Measurements from ENCODE around the gene CCDC69. TPM values are rescaled to one million over a fixed set of nuclear protein-coding genes. Genes with fewer than 3 reads are reported as not detected.

Gene CCDC69
- total and polyA plus RNA-seq, 2 of the 8 experiments (the other 6 are each of a cell fraction or from before 2014, with no cell fraction given): 8.4 to 10.8 TPM

DNA sequence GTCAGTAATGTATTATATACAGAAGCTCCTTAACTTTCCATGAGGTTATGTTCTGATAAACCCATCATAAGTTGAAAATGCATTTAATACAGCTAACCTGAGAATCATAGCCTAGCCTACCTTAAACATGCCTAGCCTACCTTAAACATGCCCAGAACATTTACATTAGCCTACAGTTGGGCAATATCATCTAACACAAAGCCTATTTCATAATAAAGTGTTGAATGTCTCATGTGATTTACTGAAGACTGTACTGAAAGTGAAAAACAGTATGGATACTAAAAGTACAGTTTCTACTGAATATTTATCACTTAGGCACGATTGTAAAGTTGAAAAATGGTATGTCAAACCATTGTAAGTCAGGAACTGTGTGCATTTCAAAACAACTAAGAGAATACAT lies 30.7 kb upstream of the CCDC69 start:
- FAIRE-seq: no peak
- Histone ChIP-seq H3K9me3 (ENCODE audit: insufficient read depth in 2 of 2, low read depth in 1 of 2, low read length in 1 of 2) (no peaks in the 10 kb centered on the region), H3K27ac (ENCODE audit: low read depth, low read length) (no peak overlapping the region), H4K5ac (ENCODE audit: insufficient read length, low read depth, low read length) (no peak overlapping the region), H2BK15ac (ENCODE audit: low read length) (no peak overlapping the region), H3K18ac (ENCODE audit: extremely low read depth, low read length) (no peak overlapping the region), H2AFZ (ENCODE audit: low read length) (no peak overlapping the region), H3K4me1 (replicated peaks in 1 of 4; ENCODE audit: control insufficient read depth in 3 of 4, insufficient read depth in 4 of 4, low read length in 3 of 4) (peaks cover 0 to 12% (median 5%) of the 10 kb centered on the region in 4 experiments), H2BK20ac (ENCODE audit: low read length) (no peak overlapping the region), H3K27me3 (replicated peaks in 1 of 4; ENCODE audit: control insufficient read depth in 3 of 4, extremely low read depth in 1 of 4, insufficient read depth in 3 of 4, low read length in 3 of 4) (no peaks in the 10 kb centered on the region), H2BK12ac (ENCODE audit: low read depth, low read length) (no peak overlapping the region), H3K4me2 (ENCODE audit: insufficient read depth in 1 of 2, low read depth in 2 of 2, low read length in 2 of 2) (no peak overlapping the region; a peak in 1 of 4 replicates), H3K23me2 (ENCODE audit: low read depth, low read length) (peaks cover 6% of the 10 kb centered on the region; the same call in 1 of the 2 replicates), H3K9ac (replicated peaks in 1 of 4; ENCODE audit: extremely low read depth in 1 of 4, low read depth in 3 of 4, low read length in 3 of 4) (no peak overlapping the region), H4K20me1 (replicated peaks in 1 of 2; ENCODE audit: control insufficient read depth in 1 of 2, insufficient read depth in 2 of 2, low read length in 2 of 2) (no peaks in the 10 kb centered on the region), H3K79me1 (ENCODE audit: low read depth, low read length) (no peaks in the 10 kb centered on the region), H3K56ac (replicated peaks; ENCODE audit: insufficient read length, low read depth, low read length) (no peak overlapping the region), H4K8ac (ENCODE audit: extremely low read depth, insufficient read depth, low read length) (no peak overlapping the region), H3K23ac (ENCODE audit: insufficient read length) (no peak overlapping the region), H3K79me2 (ENCODE audit: control insufficient read depth in 1 of 2, insufficient read depth in 2 of 2, low read length in 2 of 2) (peaks cover 0 to 8% of the 10 kb centered on the region in 2 experiments; a peak in 2 of 4 replicates), H3K4me3 (ENCODE audit: extremely low read depth in 1 of 4, insufficient read depth in 2 of 4, low read depth in 3 of 4, low read length in 4 of 4) (no peak overlapping the region), H2BK120ac (replicated peaks; ENCODE audit: low read depth, low read length) (no peak overlapping the region), H3K4ac (replicated peaks; ENCODE audit: insufficient read length, low read depth, low read length) (no peak overlapping the region), H4K91ac (replicated peaks; ENCODE audit: insufficient read length, low read length) (no peak overlapping the region), H3K36me3 (ENCODE audit: control insufficient read depth in 2 of 4, insufficient read depth in 4 of 4, low read length in 3 of 4) (no peaks in the 10 kb centered on the region), H2AK5ac (ENCODE audit: low read depth, low read length) (no peak overlapping the region), H2BK5ac (ENCODE audit: low read depth, low read length) (no peak overlapping the region), H3K14ac (ENCODE audit: insufficient read length) (no peak overlapping the region)
- ChIA-PET POLR2A (ENCODE audit: partially characterized antibody) (interaction anchor here (0.8 kb wide), 1 partner anchor 24 kb away, joined by 3 read pairs; no protein-coding TSS in a partner anchor), CTCF (ENCODE audit: partially characterized antibody) (interaction anchor here (0.6 to 2.2 kb wide), 8 partner anchors 10 to 485 kb away, joined by 3 to 9 read pairs (median 3); no protein-coding TSS in a partner anchor)
- WGBS, 2 experiments (ENCODE audit: extremely low coverage in 1 of 2, insufficient coverage in 1 of 2, insufficient read length in 1 of 2, insufficient replicate concordance in 2 of 2, low coverage in 1 of 2, low lambda C conversion rate in 2 of 2, missing lambda C conversion rate in 1 of 2): 100% methylated on average over 1 of the region's 1 CpG; no CpG with 5 or more reads in 1 of the 2 experiments
- no peak for DNase-seq (ENCODE audit: low read depth in 1 of 2, low spot score in 2 of 2)
- TF ChIP-seq RFX5 (IDR thresholded peaks at IDR 0.05; ENCODE audit: borderline replicate concordance, low read depth, low read length) (no peak), KDM1A (IDR thresholded peaks at IDR 0.05; ENCODE audit: borderline replicate concordance, low read length) (no peak), CBX5 (IDR thresholded peaks at IDR 0.05; ENCODE audit: low read depth, low read length) (no peak), GTF2F1 (IDR thresholded peaks at IDR 0.05; ENCODE audit: borderline replicate concordance, low read depth, low read length) (no peak), BACH1 (IDR thresholded peaks at IDR 0.05; ENCODE audit: low read length) (no peak), TBP (IDR thresholded peaks at IDR 0.05; ENCODE audit: low read depth, low read length) (no peak), SIRT6 (IDR thresholded peaks at IDR 0.05; ENCODE audit: low read length) (no peak), YY1 (IDR thresholded peaks at IDR 0.05; ENCODE audit: low read depth, low read length) (no peak), CTBP2 (IDR thresholded peaks at IDR 0.05; ENCODE audit: borderline replicate concordance, insufficient read depth, insufficient read length, low read length) (no peak), SP4 (IDR thresholded peaks at IDR 0.05; ENCODE audit: low read length) (no peak), HDAC6 (IDR thresholded peaks at IDR 0.05; ENCODE audit: low read depth, low read length) (no peak), SP1 (IDR thresholded peaks at IDR 0.05; ENCODE audit: low read depth, low read length) (no peak), POU5F1 (IDR thresholded peaks at IDR 0.05; ENCODE audit: low read depth, low read length) (no peak), HDAC2 (IDR thresholded peaks at IDR 0.05; ENCODE audit: borderline replicate concordance in 1 of 2, low read depth in 2 of 2, low read length in 2 of 2) (no peak)
- TF ChIP-seq, protein P1, sequence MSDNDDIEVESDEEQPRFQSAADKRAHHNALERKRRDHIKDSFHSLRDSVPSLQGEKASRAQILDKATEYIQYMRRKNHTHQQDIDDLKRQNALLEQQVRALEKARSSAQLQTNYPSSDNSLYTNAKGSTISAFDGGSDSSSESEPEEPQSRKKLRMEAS (IDR thresholded peaks at IDR 0.05): no peak
